ENCODE data around the gene ARSB.

GRCh38 chr5:78930721-78931120 is 54.4 kb downstream of the ARSB start:
- TF ChIP-seq, protein P1, sequence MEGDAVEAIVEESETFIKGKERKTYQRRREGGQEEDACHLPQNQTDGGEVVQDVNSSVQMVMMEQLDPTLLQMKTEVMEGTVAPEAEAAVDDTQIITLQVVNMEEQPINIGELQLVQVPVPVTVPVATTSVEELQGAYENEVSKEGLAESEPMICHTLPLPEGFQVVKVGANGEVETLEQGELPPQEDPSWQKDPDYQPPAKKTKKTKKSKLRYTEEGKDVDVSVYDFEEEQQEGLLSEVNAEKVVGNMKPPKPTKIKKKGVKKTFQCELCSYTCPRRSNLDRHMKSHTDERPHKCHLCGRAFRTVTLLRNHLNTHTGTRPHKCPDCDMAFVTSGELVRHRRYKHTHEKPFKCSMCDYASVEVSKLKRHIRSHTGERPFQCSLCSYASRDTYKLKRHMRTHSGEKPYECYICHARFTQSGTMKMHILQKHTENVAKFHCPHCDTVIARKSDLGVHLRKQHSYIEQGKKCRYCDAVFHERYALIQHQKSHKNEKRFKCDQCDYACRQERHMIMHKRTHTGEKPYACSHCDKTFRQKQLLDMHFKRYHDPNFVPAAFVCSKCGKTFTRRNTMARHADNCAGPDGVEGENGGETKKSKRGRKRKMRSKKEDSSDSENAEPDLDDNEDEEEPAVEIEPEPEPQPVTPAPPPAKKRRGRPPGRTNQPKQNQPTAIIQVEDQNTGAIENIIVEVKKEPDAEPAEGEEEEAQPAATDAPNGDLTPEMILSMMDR (IDR thresholded peaks at IDR 0.05; ENCODE audit: low read depth, low read length), result no peak
- no peak for TF ChIP-seq EZH2phosphoT487 (IDR thresholded peaks at IDR 0.05; ENCODE audit: low read depth)
